Stimulated activated CD4-positive, alpha-beta T cell treated with anti-CD3 and anti-CD28 coated beads, Interleukin-4, amount 100 ng/mL, for 4 hours (primary cell): ENCODE data around the gene ACTRT2.

ENCODE experiments used
- DNase-seq, 2 experiments: peaks; one replicate each; pipeline ENCODE4 v3.0.0-alpha.2; 2020

ACTRT2 gene

DNA sequence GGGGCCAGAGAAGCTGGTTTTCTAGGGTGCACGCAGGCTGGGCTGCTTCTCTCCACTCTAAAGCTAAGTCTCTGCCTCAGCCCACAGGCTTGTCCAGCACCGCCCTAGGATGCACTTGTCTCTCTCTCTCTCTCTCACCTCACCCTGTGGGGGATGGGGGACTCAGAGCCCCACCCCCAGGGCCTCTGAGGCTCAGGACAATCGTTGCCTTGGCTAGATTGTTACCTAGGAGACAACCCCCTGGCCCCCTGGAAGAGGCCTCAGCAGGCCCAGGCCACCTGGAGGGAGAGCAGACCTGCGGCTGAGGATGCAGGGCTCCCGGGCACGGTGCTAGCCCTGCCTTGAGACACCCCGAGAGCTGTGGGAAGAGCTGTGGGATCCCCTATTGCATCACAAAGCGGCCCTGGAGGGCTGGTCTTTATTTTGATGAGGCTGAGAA lies at the start of gene ACTRT2:
ACTRT2 (plus strand) TSS at position 235 of the 439 bp plus-strand sequence. CDS start 220 bp downstream, outside the sequence.
- DNase-seq: no peak

DNA sequence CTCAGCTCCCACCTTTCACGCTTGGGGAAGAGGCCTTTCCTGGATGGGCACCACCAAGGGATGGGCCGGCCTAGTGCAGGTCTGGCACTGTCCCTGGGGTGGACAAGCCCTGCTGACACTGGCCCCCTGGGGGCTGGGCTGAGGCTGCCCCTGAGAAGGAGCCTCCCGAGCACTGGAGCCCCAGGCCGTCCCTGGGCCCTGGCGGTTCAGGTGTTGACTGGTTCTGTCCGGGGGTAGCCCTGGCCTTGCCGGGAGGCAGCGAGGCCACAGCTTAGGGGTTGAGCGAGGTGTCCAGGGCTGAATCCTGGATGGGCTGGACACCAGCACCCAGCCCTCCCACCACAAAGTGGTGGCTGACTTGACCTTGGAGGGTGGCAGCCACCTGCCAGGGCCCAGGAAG lies 49.7 kb upstream of the ACTRT2 start:
- no peak for DNase-seq

GRCh38 chr1:2972011-2972878 lies 49.0 kb upstream of the ACTRT2 start:
- no peak for DNase-seq

GRCh38 chr1:2972879-2973575 lies 48.2 kb upstream of the ACTRT2 start:
- DNase-seq: no peak

DNA sequence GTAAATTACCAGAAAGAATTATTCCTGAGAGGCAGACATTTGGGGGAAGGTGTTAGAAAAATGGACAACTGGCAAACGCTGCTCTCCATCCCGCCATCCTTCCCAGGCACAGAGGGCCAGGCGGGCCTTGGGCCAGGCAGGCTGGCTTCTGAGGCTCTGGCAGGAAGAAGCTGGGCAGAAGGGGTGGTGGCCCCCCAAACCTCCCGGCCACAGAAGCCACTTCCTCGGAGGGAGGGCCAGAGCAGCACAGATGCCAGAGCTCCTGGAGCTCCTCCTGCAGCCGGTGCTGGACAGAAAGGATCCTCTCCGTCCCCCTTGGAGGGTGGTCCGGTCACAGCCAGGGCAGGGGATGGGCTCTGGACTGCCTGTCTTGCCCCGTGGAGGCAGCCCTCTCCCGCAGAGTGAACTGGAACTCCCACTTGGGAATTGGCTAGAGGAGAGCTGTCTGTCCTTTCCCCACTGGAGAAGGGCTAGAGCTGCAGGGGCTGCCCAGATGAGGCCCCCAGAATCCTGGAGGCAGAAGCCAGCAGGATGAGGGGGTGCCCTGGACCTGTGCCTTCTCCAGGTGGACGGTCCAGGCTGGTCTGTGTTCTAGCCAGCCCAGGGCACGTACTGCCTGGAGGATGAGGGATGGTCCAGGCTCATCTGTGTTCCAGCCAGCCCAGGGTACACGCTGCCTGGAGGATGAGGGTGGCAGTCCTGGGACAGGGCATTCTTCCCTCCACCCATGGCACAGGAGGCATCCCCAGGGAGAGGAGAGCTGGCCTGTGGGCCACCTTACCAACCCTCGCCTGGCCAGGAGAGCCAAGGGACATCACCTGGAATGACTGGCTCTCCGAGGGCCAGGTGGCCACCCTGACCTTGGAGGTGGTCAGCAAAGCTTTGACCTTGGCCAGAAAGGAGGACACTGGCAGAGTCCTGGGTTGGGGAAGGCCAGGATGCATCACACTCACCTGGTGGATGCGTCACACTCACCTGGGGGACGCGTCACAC lies 47.4 kb upstream of the ACTRT2 start:
- no peak for DNase-seq

DNA sequence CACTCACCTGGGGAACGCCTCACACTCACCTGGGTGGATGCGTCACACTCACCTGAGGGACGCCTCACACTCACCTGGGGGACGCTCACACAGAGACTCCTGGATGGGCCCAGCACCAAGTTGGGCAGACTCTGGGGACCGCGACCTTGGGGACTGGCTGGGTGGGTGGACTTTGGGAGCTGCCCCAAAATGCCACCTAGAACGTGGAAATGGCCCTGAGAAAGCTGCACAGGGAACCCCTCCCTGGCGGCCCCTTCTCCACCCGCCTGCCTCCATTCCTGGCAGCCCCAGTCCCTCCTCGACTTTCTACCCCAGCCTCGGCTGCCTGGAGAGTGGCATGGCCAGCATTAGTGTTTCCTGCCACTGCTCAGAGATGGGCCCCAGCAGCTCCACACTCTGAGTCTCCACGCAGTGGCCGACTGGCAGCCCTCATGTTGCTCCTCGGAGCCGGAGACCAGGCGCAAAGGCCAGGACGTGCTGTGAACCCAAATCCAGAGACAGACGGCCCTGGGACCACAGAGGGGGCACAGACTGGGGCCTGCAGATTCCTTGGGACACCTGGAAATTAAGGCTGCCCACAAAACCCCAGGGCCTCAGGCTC lies 46.5 kb upstream of the ACTRT2 start:
- DNase-seq: no peak

- DNase-seq: no peak
Measured at GRCh38 chr1:2975466-2976179, 45.6 kb upstream of the ACTRT2 start.

DNA sequence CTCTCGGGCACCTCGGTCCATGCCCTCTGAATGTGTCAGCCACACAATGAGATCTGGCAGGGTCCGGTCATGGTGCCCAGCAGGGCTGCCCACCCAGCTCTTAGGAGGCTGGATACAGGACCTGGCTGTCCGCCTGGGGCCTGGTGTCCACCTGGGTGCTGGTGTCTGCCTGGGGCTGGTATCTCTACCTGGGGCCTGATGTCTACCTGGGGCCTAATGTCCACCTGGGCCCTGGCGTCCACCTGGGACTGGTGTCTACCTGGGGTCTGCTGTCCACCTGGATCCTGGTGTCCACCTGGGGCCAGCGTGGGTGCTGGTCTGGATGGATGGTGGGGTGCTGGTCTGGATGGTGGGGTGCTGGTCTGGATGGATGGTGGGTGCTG lies 45.1 kb upstream of the ACTRT2 start:
- DNase-seq: no peak

- no peak for DNase-seq
Measured at GRCh38 chr1:2977886-2978611, 43.2 kb upstream of the ACTRT2 start.

- no peak for DNase-seq
Measured at GRCh38 chr1:2978691-2979190, 42.5 kb upstream of the ACTRT2 start.

DNA sequence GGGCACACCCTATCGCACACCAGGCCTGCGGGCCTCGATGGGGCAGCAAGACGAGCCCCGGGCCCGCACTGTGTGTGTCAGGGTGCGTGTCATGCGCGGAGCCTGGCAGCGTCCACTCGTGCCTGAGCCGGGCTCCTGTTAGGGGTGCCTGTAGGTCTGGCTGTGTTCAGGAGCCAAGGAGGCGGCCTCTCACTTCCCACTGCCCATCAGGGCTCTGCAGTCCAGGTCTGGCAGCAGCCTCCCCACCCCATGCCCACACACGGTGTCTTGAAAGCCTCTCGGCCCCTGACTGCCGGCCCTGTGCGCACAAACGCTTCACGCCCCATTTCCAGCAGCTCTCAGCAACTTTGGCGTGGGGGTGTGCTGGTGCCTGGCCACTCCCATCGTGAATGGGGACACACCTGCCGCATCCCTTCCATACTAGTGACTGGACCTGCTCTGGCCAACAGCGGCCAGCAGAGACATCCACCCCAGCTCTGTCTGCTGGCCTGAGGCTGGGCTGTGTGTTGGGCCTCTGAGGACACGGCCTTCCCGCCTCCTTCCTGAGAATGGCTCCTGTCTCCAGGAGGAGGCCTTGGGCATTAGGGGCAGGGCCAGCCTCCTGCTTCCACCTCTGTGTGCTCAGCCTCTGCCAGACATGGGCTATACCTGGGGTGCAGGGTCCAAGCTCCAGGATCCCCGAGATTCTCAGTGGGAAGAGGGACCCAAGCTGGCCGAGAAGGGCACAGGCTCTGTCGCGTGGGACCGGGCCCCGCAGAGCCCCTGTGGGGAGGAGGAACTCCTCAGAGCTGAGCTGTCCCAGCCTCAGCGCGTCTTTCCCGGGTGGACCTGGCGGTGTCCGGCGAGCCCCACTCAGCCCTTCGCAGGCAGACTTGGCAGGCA lies 41.8 kb upstream of the ACTRT2 start:
- DNase-seq: no peak

DNA sequence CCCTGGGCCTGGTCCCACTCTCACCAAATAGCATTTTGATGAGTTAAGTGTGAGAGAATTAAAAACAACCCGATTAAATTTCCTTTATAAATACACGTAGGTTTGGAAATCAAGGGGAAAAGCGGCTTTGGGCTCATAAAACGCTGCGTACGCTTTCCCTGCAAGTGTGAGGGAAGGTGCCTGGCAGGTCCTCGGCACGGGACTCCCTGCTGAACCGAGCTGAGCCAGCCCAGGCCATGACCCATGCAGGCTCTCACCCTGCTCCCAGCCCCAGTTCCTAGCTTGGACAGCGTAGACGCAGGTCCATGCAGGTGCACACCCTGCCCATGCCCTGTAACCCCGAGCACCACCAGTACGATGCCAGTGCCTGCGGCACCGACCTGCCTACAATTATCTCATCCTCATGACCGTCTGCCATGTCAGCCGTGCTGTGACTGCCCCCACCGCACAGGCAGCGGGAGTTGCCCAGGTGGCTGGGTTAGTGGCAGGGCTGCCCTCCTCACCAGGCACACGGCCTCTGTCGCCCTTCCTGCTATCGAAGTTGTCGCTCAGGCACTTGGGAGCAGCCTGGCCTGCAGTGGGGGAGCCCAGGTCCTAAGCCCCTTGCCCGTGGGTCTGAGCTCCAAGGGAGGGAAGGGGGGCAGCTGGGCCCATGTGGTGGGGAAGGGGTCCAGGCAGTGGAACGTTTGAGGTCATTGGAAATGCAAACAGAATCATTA lies 41.0 kb upstream of the ACTRT2 start:
- DNase-seq: no peak

GRCh38 chr1:2980849-2981248 lies 40.4 kb upstream of the ACTRT2 start:
- no peak for DNase-seq

DNA sequence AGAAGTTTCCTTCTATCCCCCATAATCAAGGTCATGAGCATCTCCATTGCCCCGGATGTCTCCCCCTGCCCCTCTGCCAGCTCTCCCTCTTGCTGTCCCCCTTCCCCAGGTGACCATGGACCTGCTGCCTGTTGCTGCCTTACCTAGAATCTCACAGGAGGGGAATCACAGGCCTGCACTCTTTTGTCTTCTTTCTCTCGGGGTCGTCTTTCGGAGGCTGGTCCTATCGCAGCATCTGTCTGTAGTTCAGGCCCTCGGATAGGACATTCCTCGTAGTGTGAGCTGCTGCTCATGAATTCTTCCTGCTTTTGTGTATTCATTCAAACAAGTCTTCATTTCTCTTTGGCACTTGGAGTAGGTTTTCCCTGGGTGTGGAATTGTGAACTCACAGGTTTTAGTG lies 39.9 kb upstream of the ACTRT2 start:
- DNase-seq: no peak

DNA sequence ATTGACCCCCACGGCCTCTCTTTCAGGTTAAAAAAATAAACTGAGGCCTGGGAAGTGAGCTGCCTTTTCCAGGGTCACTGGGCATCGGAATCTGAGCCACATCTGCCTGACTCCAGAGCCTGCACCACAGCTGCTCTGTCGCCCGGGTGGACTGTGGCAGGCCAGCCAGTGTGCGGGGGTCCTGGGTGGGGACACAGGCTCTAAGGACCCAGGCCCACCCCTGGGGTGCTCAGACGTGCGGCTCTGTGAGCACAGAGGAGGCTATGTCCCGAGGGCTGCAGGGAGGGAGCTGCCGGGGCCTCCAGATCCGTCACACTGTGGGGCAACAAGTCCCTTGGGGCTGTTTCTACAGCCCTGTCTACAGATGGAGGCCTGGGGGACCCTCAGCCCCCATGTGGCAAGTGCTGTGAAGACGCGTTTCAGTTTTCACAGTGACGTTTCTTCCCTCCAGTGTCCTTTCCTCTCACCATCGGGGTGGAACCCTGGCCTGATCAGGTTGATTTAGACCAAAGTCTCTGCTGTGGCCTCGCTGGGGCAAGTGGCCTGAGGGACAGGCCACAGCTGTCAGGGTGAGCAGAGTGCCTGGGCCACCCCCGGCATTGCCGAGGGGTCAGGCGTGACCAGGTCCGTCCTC lies 39.2 kb upstream of the ACTRT2 start:
- no peak for DNase-seq

- no peak for DNase-seq
Measured at GRCh38 chr1:2982615-2983318, 38.5 kb upstream of the ACTRT2 start.

DNA sequence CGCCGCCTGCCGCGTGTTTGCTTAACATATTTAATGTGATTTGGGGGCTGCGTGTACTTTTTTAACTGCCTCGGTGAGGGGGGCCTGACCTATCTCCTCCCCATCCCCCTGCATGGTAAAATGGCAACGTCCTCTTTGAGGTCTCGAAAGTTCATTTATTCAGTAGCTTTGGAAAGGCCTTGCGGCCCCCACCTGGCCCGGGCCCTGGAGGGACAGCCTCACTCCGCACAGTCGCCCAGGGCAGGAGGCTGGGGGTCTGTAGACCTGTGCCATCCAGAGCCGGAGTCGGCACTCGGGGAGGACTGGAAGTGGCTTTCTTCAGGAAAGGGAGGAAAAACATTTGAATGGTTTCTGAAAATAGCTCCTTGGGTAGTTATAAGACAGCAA lies 38.0 kb upstream of the ACTRT2 start:
- no peak for DNase-seq
